Ascending aorta (tissue), 2 donors: ENCODE measurements around the gene SRGN. TPM values are rescaled to one million over a fixed set of nuclear protein-coding genes. Genes with fewer than 3 reads are reported as not detected.

Experiments
- DNase-seq, 2 donors: peaks; one replicate each; pipeline ENCODE4 v3.0.0-alpha.2; 2019; ENCODE audit warnings: low spot score in 2 of 2
- H3K27ac ChIP-seq, 2 donors: fragments of 200-600 bp; sonication (generic); one replicate each; pipeline ENCODE4 v1.5.1; 2016 to 2017; ENCODE audit warnings: mild to moderate bottlenecking in 1 of 2
- H3K27me3 ChIP-seq: fragments of 200-600 bp; sonication (generic); one replicate; pipeline ENCODE4 v1.5.1; 2017
- H3K36me3 ChIP-seq, 2 donors: fragments of 200-600 bp; sonication (generic); one replicate each; pipeline ENCODE4 v1.5.1; 2016
- H3K4me1 ChIP-seq, 2 donors: fragments of 200-600 bp; sonication (generic); one replicate each; pipeline ENCODE4 v1.5.1; 2016 to 2017; ENCODE audit warnings: mild to moderate bottlenecking in 1 of 2
- H3K4me3 ChIP-seq, 2 donors: fragments of 200-600 bp; sonication (generic); one replicate each; pipeline ENCODE4 v1.5.1; 2016 to 2017; ENCODE audit warnings: mild to moderate bottlenecking in 1 of 2
- H3K9me3 ChIP-seq, 2 donors: fragments of 200-600 bp; sonication (generic); one replicate each; pipeline ENCODE4 v1.5.1; 2016
- CTCF ChIP-seq, 3 experiments: fragments of 200-600 bp in 2 of 3; fragments of 450-650 bp in 1 of 3; sonication (generic) in 2 of 3; IDR thresholded peaks; one replicate each; pipeline ENCODE4 v1.5.1; 2016 to 2019; ENCODE audit warnings: antibody characterized with exemption in 3 of 3, mild to moderate bottlenecking in 1 of 3, moderate library complexity in 1 of 3
- intact Hi-C: fragments of 100-400 bp; cut with DNase I; formaldehyde crosslinking; loops from one replicate; pipeline ENCODE4 v1.15.1; 2023
- total RNA-seq: library from RNA; depleted of rRNA; stranded (reverse); fragments of >200 nt; gene quantifications from one replicate; pipeline ENCODE4 v1.1.0, GENCODE V29; 2016

Gene SRGN
- total RNA-seq, 1 donor from 2014 or later = 155 TPM

DNA sequence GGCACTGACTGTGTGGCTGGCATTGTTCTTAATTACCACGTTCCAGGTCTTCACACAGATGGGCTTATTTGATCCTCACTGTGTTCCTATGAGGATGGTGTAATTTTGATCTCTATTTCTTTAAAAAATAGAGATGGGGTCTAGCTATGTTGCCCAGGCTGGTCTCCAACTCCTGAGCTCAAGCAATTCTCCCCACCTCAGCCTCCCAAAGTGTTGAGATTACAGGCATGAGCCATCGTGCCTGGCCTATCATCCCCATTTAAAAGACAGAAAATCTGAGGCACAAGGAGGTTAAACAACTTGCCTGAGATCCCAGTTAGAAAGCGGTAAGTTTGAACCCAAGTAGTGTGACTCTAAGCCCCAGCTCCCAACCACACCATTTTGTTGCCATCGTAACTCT, 17.0 kb upstream of the SRGN start:
- Histone ChIP-seq H3K27ac (no peak overlapping the region), H3K27me3 (no peaks in the 10 kb centered on the region), H3K36me3 (no peaks in the 10 kb centered on the region), H3K4me3 (no peak overlapping the region), H3K4me1 (no peaks in the 10 kb centered on the region), H3K9me3 (no peaks in the 10 kb centered on the region)
- intact Hi-C loops = no loop called here
- TF ChIP-seq CTCF (IDR thresholded peaks at IDR 0.05) = no peak
- DNase-seq = no peak

GRCh38 chr10:69071610-69072009, 16.3 kb upstream of the SRGN start:
- intact Hi-C loops = no loop called here

GRCh38 chr10:69073026-69073425, 14.9 kb upstream of the SRGN start:
- H3K27me3 ChIP-seq = no peaks in the 10 kb centered on the region
- no peak for DNase-seq
- intact Hi-C loops = no loop called here
- no peak overlapping the region for H3K4me3 ChIP-seq
- H3K4me1 ChIP-seq = no peaks in the 10 kb centered on the region
- H3K27ac ChIP-seq = no peak overlapping the region
- no peaks in the 10 kb centered on the region for H3K36me3 ChIP-seq
- no peaks in the 10 kb centered on the region for H3K9me3 ChIP-seq
- no peak for TF ChIP-seq CTCF (IDR thresholded peaks at IDR 0.05)

More at GRCh38 chr10:69071610-69072009, 16.3 kb upstream of the SRGN start:
- H3K36me3 ChIP-seq = no peaks in the 10 kb centered on the region
- no peaks in the 10 kb centered on the region for H3K4me1 ChIP-seq
- no peak overlapping the region for H3K4me3 ChIP-seq
- no peaks in the 10 kb centered on the region for H3K9me3 ChIP-seq
- no peak for DNase-seq
- no peak for TF ChIP-seq CTCF (IDR thresholded peaks at IDR 0.05)
- no peaks in the 10 kb centered on the region for H3K27me3 ChIP-seq
- no peak overlapping the region for H3K27ac ChIP-seq

- H3K4me1 ChIP-seq = no peaks in the 10 kb centered on the region
- H3K4me3 ChIP-seq = no peak overlapping the region
- DNase-seq = no peak
- H3K27me3 ChIP-seq = no peaks in the 10 kb centered on the region
- H3K36me3 ChIP-seq = no peaks in the 10 kb centered on the region
- no peaks in the 10 kb centered on the region for H3K9me3 ChIP-seq
- intact Hi-C loops = no loop called here
- TF ChIP-seq CTCF (IDR thresholded peaks at IDR 0.05) = no peak
- no peak overlapping the region for H3K27ac ChIP-seq
Observed at GRCh38 chr10:69073736-69074364, 14.1 kb upstream of the SRGN start.

DNA sequence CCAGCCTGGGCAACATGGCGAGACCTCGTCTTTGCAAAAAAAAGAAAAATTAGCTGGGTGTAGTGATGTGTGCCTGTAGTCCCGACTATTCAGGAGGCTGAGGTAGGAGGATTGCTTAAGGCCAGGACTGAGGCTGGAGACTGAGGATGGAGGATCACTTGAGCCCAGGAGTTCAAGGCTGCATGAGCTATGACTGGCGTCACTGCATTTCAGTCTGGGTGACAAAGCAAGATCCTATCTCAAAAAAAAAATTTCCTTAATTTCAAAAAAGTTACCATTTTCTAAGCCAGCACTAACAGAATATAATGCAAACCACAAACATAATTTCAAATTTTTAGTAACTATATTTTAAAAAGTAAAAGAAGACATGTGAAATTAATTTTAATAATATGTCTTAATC, 13.4 kb upstream of the SRGN start:
- no peak overlapping the region for H3K27ac ChIP-seq
- no peak overlapping the region for H3K4me3 ChIP-seq
- no peak for DNase-seq
- H3K27me3 ChIP-seq = no peaks in the 10 kb centered on the region
- H3K4me1 ChIP-seq = no peaks in the 10 kb centered on the region
- no peaks in the 10 kb centered on the region for H3K9me3 ChIP-seq
- H3K36me3 ChIP-seq = no peaks in the 10 kb centered on the region
- TF ChIP-seq CTCF (IDR thresholded peaks at IDR 0.05) = no peak
- intact Hi-C loops = no loop called here

DNA sequence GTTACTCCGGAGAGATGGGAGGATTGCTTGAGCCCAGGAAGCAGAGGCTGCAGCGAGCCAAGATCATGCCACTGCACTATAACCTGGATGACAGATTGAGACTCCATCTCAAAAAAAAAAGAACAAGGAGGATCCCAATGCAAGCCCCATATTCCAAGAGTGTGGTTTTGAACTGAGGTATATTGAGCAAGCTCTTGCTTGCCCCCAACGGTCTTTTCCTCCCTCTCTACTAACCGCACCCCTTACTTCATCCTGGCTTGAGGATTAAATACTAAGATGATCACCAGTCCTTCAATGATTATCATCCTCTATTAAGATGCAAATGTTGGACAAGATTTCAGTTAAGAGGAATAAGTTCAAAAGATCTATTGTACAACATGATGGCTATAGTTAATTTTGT, 12.5 kb upstream of the SRGN start:
- H3K27me3 ChIP-seq = no peaks in the 10 kb centered on the region
- no peak overlapping the region for H3K27ac ChIP-seq
- no peaks in the 10 kb centered on the region for H3K36me3 ChIP-seq
- no peaks in the 10 kb centered on the region for H3K4me1 ChIP-seq
- TF ChIP-seq CTCF (IDR thresholded peaks at IDR 0.05) = no peak
- no peak for DNase-seq
- intact Hi-C loops = no loop called here
- H3K4me3 ChIP-seq = no peak overlapping the region
- H3K9me3 ChIP-seq = no peaks in the 10 kb centered on the region
